KMS-11 (cell line): ENCODE results near the gene HK3.

Experiments used
- H2AFZ ChIP-seq: fragments of 200-600 bp; sonication (generic); 2 replicates; pipeline ENCODE4 v1.6.1; 2016; ENCODE audit warnings: antibody characterized with exemption, mixed run types, low read depth
- H3K27ac ChIP-seq: fragments of 200-600 bp; sonication (generic); 2 replicates; pipeline ENCODE4 v1.6.1; 2016; ENCODE audit warnings: mild to moderate bottlenecking, mixed run types
- H3K27me3 ChIP-seq: fragments of 200-600 bp; sonication (generic); 2 replicates; pipeline ENCODE4 v1.6.1; 2017; ENCODE audit warnings: mild to moderate bottlenecking, low read depth, mixed run types, moderate library complexity; ENCODE audit not compliant: insufficient read depth
- H3K36me3 ChIP-seq: fragments of 200-600 bp; sonication (generic); 2 replicates; pipeline ENCODE4 v1.6.1; 2017; ENCODE audit warnings: mild to moderate bottlenecking, mixed run types; ENCODE audit not compliant: insufficient read depth
- H3K4me1 ChIP-seq: fragments of 200-600 bp; sonication (generic); 2 replicates; pipeline ENCODE4 v1.6.1; 2016; ENCODE audit warnings: mild to moderate bottlenecking, low read depth, mixed run types; ENCODE audit not compliant: poor library complexity, severe bottlenecking
- H3K4me2 ChIP-seq: fragments of 200-600 bp; sonication (generic); 2 replicates; pipeline ENCODE4 v1.7.0; 2016; ENCODE audit warnings: mild to moderate bottlenecking, mixed run types
- H3K4me3 ChIP-seq: fragments of 200-600 bp; sonication (generic); IDR thresholded peaks from 2 replicates; pipeline ENCODE4 v1.6.1; 2017; ENCODE audit warnings: low read depth, low read length, mixed read lengths; ENCODE audit not compliant: insufficient read depth
- H3K79me2 ChIP-seq: fragments of 200-600 bp; sonication (generic); 2 replicates; pipeline ENCODE4 v1.6.1; 2016; ENCODE audit warnings: low read depth, mixed run types; ENCODE audit not compliant: insufficient read depth
- H3K9ac ChIP-seq: fragments of 200-600 bp; sonication (generic); 2 replicates; pipeline ENCODE4 v1.6.1; 2016; ENCODE audit warnings: mild to moderate bottlenecking, mixed run types
- H4K20me1 ChIP-seq: fragments of 200-600 bp; sonication (generic); 2 replicates; pipeline ENCODE4 v1.6.1; 2016; ENCODE audit warnings: mild to moderate bottlenecking, mixed run types; ENCODE audit not compliant: insufficient read depth
- TF ChIP-seq, protein P1 (sequence below): fragments of 200-600 bp; sonication (generic); conservative IDR thresholded peaks from 2 replicates; pipeline ENCODE4 v1.6.1; 2017; ENCODE audit warnings: low read depth, mild to moderate bottlenecking, antibody characterized with exemption, low read length, moderate library complexity, mixed read lengths

HK3 gene

DNA sequence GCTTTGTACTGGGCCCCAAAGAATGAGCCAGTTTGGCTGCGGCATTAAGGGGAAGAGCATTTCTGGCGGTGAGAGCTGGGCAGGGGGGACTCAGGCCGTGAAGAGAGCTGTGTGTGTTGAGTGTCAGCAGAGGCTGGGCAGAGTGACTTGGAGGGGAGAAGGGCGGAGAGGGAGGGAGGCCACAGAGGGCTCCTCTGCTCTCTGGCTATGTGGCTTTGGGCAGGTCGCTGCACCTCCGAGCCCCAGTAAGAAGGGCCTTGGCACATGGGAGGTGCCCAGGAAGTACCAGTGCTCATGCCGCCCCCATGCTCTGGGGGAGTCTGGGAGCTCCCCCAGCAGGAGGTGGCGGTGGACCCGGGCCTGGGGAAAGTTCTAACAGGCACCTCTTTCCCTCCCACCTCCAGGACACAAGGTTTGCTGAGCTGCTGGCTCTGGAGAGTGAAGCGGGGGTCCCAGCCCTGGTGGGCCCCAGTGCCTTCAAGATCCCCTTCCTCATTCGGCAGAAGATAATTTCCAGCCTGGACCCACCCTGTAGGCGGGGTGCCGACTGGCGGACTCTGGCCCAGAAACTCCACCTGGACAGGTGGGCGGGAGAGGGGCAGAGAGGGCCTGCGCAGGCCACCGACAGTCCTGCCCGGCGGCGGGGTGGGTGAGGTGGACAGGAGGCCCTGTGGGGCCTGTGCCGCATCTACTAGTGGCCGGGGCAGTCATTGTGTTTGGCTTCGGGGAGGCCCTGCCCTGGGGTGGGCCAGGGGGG lies 20.1 kb downstream of the HK3 start:
- H3K4me1 ChIP-seq, result no peaks in the 10 kb centered on the region
- no peak overlapping the region for H3K27ac ChIP-seq
- no peak overlapping the region for H2AFZ ChIP-seq
- no peaks in the 10 kb centered on the region for H3K36me3 ChIP-seq
- no peak overlapping the region for H3K4me3 ChIP-seq
- H3K27me3 ChIP-seq, result peaks cover 36% of the 10 kb centered on the region; the same call in 1 of the 2 replicates
- no peak overlapping the region for H3K4me2 ChIP-seq
- no peak overlapping the region for H3K9ac ChIP-seq
- H4K20me1 ChIP-seq, result no peaks in the 10 kb centered on the region
- no peaks in the 10 kb centered on the region for H3K79me2 ChIP-seq
- TF ChIP-seq, protein P1, sequence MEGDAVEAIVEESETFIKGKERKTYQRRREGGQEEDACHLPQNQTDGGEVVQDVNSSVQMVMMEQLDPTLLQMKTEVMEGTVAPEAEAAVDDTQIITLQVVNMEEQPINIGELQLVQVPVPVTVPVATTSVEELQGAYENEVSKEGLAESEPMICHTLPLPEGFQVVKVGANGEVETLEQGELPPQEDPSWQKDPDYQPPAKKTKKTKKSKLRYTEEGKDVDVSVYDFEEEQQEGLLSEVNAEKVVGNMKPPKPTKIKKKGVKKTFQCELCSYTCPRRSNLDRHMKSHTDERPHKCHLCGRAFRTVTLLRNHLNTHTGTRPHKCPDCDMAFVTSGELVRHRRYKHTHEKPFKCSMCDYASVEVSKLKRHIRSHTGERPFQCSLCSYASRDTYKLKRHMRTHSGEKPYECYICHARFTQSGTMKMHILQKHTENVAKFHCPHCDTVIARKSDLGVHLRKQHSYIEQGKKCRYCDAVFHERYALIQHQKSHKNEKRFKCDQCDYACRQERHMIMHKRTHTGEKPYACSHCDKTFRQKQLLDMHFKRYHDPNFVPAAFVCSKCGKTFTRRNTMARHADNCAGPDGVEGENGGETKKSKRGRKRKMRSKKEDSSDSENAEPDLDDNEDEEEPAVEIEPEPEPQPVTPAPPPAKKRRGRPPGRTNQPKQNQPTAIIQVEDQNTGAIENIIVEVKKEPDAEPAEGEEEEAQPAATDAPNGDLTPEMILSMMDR, result no peak

DNA sequence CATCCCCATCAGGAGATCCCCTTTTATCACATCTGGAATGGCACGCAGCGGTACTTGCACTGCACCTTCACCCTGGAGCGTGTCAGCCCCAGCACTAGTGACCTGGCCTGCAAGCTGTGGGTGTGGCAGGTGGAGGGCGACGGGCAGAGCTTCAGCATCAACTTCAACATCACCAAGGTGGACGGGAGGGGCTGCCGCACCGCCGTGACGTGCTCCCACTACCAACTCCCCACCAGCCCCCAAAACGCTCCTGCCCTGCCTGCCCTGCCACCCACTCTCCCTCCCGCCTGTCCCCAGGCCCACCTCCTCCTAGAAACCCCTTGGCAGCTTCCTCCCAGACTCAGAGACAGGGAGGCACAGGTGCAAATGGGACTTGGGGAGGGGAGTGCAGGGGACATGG lies 20.7 kb downstream of the HK3 start:
- Histone ChIP-seq H4K20me1 (no peaks in the 10 kb centered on the region), H3K4me3 (no peak overlapping the region), H3K9ac (no peak overlapping the region), H3K79me2 (no peaks in the 10 kb centered on the region), H3K4me1 (no peaks in the 10 kb centered on the region), H3K27ac (no peak overlapping the region), H2AFZ (no peak overlapping the region), H3K4me2 (no peak overlapping the region), H3K36me3 (no peaks in the 10 kb centered on the region), H3K27me3 (peaks cover 34% of the 10 kb centered on the region; the same call in 1 of the 2 replicates)
- TF ChIP-seq, protein P1, result no peak

DNA sequence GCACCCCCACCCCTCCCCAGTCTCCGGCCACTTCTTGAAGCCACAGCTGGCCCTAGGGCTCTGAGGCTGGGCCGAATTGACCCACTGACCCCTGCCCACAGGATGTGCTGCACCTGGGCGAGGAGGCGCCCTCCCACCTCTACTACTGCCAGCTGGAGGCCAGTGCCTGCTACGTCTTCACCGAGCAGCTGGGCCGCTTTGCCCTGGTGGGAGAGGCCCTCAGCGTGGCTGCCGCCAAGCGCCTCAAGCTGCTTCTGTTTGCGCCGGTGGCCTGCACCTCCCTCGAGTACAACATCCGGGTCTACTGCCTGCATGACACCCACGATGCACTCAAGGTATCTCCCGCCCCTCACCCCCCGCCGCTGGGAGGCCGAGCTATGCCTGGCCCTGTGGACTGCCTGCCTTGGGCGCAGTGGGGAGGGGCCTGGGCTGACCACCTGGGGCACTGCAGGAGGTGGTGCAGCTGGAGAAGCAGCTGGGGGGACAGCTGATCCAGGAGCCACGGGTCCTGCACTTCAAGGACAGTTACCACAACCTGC lies 21.3 kb downstream of the HK3 start:
- TF ChIP-seq, protein P1, result no peak
- H3K4me2 ChIP-seq, result no peak overlapping the region
- no peak overlapping the region for H3K27ac ChIP-seq
- H3K9ac ChIP-seq, result no peak overlapping the region
- no peaks in the 10 kb centered on the region for H3K36me3 ChIP-seq
- H2AFZ ChIP-seq, result no peak overlapping the region
- peaks cover 31% of the 10 kb centered on the region; the same call in 1 of the 2 replicates for H3K27me3 ChIP-seq
- no peaks in the 10 kb centered on the region for H3K4me1 ChIP-seq
- no peak overlapping the region for H3K4me3 ChIP-seq
- H4K20me1 ChIP-seq, result no peaks in the 10 kb centered on the region
- no peaks in the 10 kb centered on the region for H3K79me2 ChIP-seq

DNA sequence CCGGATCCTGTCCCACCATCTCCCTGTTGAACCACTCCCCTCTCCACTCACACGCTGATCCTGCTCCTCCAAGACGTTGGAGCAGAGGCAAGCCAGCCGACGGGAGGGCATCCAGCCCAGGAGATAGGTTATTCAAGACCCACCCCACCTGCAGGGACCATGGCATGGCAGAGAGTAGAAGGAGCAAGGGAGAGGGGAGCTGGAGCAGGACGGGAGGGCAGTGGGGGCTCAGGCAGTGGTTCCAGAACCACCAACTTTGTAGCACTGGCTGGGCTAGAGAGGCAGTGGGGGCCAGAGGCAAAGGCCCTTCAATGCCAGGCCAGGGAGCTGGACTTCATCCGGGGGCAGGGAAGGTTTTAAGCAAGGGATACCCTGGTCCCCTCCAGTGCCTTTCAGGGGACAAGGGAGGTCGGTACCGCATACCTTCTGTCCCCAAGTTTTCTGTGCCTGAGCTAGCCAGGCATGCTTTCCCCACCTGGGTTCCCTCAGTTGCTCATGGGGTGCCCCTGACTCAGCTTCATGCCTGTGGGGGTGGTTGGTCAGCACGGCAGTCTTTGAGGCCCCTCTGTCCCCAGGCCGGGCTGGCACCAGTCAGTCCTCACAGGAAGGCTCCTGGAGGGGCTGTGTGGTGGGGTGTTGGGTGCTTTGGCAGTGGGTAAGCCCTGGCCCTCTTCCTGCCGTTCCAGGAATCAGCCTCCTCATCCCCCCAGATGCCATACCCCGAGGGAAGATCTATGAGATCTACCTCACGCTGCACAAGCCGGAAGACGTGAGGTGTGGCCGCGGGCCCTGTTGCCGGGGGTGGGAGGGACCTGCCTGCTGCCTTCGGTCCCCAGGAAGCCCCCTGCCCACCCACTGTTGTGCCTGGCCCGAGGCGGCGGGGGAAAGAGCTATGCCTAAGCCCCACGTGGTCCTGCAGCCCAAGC lies 22.4 kb downstream of the HK3 start:
- no peaks in the 10 kb centered on the region for H3K4me1 ChIP-seq
- H3K27ac ChIP-seq, result no peak overlapping the region
- no peak overlapping the region for H3K4me2 ChIP-seq
- no peaks in the 10 kb centered on the region for H3K36me3 ChIP-seq
- no peak overlapping the region for H3K4me3 ChIP-seq
- no peak overlapping the region for H3K9ac ChIP-seq
- TF ChIP-seq, protein P1, result no peak
- H2AFZ ChIP-seq, result no peak overlapping the region
- H3K27me3 ChIP-seq, result peaks cover 31% of the 10 kb centered on the region; the same call in 1 of the 2 replicates
- H3K79me2 ChIP-seq, result no peaks in the 10 kb centered on the region
- H4K20me1 ChIP-seq, result no peaks in the 10 kb centered on the region
